Fibroblast of villous mesenchyme (primary cell): ENCODE data around the gene ABCC1. TPM values are rescaled to one million over a fixed set of nuclear protein-coding genes. Genes with fewer than 3 reads are reported as not detected.

Experiments used
- DNase-seq: peaks from one replicate; pipeline ENCODE4 v3.0.0-alpha.2; 2010; ENCODE audit warnings: low read depth
- H3K4me3 ChIP-seq: 2 replicates; pipeline ENCODE4 v1.5.1; 2011; ENCODE audit warnings: low read depth, mild to moderate bottlenecking, low read length
- total RNA-seq: library from RNA; depleted of rRNA; stranded (reverse); fragments of >200 nt; gene quantifications from 2 replicates; pipeline ENCODE4 v1.2.3, GENCODE V29; 2012
- TF ChIP-seq, protein P1 (sequence below): IDR thresholded peaks from 2 replicates; pipeline ENCODE4 v1.5.1; 2012; ENCODE audit warnings: low read depth, mild to moderate bottlenecking, low read length; ENCODE audit not compliant: insufficient read depth

The ABCC1 gene
- total RNA-seq, 1 donor = 34.1 TPM

DNA sequence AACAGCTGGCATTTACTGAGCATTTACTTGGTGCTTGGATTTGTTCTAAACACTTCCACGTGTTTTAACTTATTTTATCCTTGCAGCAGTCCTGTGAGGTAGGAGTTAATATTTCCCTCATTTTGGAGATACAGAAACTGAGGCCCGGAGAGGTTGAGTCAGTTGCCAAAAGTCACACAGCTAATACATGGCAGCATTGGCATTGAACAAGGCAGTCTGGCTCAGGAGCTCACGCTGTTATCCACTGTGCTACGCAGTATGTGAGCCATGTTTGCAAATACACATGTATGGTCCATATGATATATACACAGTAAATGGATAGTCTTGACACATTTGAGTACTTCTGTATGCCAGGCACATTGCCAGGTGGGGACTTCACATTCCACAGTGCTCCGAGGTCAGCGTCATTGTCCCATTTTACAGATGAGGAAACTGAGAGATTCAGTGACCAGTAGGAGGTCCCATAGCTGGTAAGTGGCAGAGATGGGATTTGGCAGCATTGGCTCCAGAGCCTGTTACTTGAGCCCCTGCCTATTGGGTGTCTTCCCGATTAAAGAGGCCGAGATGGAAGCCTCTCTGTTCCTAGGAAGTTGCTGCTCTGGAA lies 163.1 kb downstream of the ABCC1 start:
- TF ChIP-seq, protein P1, sequence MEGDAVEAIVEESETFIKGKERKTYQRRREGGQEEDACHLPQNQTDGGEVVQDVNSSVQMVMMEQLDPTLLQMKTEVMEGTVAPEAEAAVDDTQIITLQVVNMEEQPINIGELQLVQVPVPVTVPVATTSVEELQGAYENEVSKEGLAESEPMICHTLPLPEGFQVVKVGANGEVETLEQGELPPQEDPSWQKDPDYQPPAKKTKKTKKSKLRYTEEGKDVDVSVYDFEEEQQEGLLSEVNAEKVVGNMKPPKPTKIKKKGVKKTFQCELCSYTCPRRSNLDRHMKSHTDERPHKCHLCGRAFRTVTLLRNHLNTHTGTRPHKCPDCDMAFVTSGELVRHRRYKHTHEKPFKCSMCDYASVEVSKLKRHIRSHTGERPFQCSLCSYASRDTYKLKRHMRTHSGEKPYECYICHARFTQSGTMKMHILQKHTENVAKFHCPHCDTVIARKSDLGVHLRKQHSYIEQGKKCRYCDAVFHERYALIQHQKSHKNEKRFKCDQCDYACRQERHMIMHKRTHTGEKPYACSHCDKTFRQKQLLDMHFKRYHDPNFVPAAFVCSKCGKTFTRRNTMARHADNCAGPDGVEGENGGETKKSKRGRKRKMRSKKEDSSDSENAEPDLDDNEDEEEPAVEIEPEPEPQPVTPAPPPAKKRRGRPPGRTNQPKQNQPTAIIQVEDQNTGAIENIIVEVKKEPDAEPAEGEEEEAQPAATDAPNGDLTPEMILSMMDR = no peak
- H3K4me3 ChIP-seq = no peak overlapping the region
- no peak for DNase-seq

DNA sequence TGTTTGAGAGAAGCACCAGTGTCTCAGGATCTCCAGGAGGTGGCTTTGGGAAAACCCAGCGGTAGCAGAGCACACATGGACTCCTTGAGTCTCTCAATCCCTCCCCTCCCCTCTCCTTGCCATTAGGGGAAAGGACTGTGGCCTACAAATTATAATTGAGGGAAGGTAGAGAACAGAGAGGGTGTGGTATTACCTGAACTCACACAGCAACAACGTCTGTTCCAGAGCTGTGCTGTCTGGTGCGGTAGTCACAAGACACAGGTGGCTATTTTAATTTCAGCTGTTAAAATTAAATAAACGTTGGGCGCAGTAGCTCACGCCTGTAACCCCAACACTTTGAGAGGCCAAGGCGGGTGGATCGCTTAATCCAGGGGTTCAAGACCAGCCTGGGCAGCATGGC lies 163.7 kb downstream of the ABCC1 start:
- no peak for DNase-seq
- TF ChIP-seq, protein P1 = no peak
- no peak overlapping the region for H3K4me3 ChIP-seq

DNA sequence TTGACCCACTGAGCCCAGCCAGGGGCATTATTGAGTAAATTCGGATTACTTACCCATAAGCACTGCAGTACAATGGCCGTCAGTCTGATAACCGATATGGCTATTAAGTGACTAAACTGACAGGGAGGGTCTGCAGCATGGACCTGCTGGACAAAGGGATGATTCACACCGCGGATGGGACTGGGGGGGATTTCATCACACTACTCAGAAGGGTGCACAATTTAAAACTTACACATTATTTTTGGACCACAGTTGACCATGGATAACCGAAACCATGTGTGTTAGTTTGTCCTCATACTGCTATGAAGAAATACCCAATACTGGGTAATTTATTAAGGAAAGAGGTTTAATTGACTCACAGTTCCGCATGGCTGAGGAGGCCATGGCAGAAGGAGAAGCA lies 167.4 kb downstream of the ABCC1 start:
- TF ChIP-seq, protein P1 = no peak
- no peak for DNase-seq

DNA sequence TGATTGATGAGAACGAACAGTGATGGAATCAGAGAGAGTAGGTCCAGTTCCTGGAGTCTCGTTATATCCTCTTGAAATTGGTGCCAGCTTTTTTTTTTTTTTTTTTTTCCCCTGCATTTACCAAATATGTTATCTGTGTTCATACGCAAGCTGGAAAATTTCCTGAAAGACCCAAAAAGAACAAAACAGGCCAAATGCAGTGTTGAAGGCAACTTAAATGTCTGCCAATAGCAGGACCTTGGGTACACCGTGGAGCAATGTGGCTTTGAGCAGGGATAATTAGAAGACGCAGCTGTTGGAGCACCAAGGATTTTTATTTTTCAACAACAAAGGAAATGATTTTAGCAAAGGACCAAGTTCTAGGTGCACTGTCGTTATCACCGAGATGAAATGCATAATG lies 168.9 kb downstream of the ABCC1 start:
- TF ChIP-seq, protein P1 = no peak
- DNase-seq = no peak
- H3K4me3 ChIP-seq = no peak overlapping the region

More for the DNA sequence above, 167.4 kb downstream of the ABCC1 start:
- H3K4me3 ChIP-seq = no peak overlapping the region

DNA sequence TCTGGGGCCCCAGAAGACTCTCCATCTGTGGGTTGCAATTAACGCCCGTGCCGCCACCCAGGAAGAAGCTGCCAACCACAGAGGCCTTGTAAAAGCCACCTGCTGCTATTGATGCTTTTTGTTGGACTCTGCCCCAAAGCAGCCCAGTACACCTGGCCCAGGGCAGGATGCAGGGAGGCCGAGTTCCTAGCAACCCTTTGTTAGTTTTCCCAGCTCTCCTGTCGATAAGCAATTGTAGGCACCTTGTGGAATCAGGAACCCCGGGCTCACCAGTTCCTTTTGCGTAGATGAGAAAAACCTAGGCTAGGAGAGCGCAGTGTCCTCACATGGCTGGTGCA lies 170.6 kb downstream of the ABCC1 start:
- no peak for DNase-seq

DNA sequence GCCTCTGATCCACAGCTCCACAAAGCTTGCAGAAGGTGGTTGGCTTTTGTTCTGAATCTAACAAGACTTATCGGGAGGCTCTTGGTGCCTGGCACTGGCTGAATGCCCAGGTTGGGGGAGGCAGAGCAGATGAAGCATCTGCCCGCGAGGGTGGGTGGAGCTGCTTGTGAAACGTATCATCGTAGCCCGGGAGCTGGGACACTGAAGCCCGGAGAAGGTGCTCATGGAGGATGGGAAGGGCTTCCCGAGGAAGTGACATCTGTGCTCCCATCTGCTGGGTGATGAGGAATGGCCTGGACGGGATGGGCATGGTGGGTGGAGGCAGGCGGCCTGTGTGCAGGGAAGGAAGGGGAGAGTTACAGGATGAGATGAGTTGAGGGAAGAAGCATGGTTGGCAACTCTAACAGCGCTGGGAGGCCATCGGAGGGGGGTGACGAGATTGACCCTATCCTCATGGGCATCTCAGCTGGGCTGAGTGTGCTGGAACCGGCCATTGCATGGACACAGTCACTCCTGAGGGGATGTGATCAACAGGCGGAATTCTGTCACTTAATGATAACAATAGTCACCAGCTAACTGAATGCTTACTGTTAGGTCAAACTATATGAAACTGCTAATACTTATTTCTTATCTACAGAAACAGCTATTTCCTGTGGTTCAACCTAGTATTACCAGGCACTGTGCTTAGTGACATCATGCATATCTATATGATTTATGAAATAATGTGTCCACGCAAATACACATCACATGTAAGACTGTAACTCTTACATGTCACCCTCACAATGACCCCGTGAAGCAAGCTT lies 171.2 kb downstream of the ABCC1 start:
- TF ChIP-seq, protein P1 = no peak
- DNase-seq = peak; percentile 28
- H3K4me3 ChIP-seq = no peak overlapping the region

More for the DNA sequence above, 170.6 kb downstream of the ABCC1 start:
- TF ChIP-seq, protein P1 = no peak
- no peak overlapping the region for H3K4me3 ChIP-seq
